ENCODE measurements around the gene CLMN.
"Not testable (repeated sequence)": the region's sequence is repeated elsewhere in the genome, so short reads cannot be mapped to it uniquely, and the experiment has no call there.

GRCh38 chr14:95138455-95138854 lies 181.3 kb downstream of the CLMN start:
- TF ChIP-seq CTCF, POLR2AphosphoS5, POLR2A, EP300 (IDR thresholded peaks at IDR 0.05): not testable (repeated sequence)
